ENCODE measurements around the gene SDR42E2.

GRCh38 chr16:22141767-22142166 is 20.5 kb upstream of the SDR42E2 start:
- TF ChIP-seq POLR2AphosphoS5 (IDR thresholded peaks at IDR 0.05) = no peak
- TF ChIP-seq CTCF (IDR thresholded peaks at IDR 0.05 in 8 of 11, conservative IDR thresholded peaks at IDR 0.05 in 3 of 11) = peak in 1 of 11 experiments; percentile 23
- TF ChIP-seq POLR2A (IDR thresholded peaks at IDR 0.05) = no peak

Measured in spleen (tissue), 7 donors.